VCaP (cell line): ENCODE data around the gene ANKRD2.

Source experiments
- H3K27ac ChIP-seq: fragments of 450-650 bp; 2 replicates; pipeline ENCODE4 v1.5.1; 2017
- TF ChIP-seq, protein P1 (sequence below): fragments of 450-650 bp; conservative IDR thresholded peaks from 2 replicates; pipeline ENCODE4 v1.5.1; 2017; ENCODE audit warnings: mild to moderate bottlenecking, moderate library complexity

The ANKRD2 gene

DNA sequence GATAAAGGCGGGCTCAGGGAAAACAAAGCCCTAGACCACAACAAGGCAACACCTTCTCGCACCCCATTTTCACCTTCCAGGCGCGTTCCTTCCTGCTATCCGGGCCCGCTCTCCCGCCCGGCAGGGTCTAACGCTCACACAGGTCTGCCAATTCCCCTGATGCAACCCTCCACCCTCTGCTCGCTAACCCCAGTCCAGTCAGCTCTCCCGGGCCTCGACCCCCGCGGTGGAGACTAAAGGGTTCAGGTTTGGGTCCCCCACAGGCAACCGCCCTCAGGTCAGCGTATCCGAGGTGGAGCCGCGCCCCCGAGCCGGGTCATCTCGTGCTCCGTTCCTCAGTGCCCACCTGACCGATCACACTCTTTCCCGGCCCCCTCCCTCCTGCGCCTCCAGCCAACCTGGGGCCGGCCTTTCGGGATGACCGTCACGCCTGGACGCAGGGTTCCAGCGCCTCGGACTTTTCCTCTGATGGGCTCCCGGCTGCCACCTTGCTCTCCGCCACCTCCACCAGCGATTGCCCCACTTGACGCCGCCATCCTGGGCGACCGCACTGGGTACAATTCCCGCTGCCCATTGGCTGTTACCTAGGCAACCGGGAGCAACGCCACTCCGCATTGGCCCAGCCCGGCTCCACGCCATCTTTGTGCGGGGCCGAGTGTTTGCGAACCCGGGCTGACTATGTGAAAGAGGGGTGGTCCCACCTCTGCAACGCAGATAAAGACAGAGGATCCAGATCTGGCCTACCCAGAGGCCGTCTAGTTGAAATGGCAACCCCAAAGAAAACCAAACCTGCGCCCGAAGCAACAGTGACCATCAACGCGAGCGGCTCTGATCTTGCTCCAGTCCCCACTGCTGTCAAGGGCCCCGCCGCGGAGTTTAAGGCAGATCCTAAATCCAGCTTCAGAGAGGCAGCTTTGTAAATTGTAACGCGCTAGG, 60.6 kb downstream of the ANKRD2 start, which contains the start of gene MORN4:
TSS of gene MORN4 (minus strand) at position 552 of the 936 bp plus-strand sequence. CDS start 13,847 bp downstream, outside the sequence.
- peak within 1 kb of the TSS; percentile 73 for H3K27ac ChIP-seq
- TF ChIP-seq, protein P1, sequence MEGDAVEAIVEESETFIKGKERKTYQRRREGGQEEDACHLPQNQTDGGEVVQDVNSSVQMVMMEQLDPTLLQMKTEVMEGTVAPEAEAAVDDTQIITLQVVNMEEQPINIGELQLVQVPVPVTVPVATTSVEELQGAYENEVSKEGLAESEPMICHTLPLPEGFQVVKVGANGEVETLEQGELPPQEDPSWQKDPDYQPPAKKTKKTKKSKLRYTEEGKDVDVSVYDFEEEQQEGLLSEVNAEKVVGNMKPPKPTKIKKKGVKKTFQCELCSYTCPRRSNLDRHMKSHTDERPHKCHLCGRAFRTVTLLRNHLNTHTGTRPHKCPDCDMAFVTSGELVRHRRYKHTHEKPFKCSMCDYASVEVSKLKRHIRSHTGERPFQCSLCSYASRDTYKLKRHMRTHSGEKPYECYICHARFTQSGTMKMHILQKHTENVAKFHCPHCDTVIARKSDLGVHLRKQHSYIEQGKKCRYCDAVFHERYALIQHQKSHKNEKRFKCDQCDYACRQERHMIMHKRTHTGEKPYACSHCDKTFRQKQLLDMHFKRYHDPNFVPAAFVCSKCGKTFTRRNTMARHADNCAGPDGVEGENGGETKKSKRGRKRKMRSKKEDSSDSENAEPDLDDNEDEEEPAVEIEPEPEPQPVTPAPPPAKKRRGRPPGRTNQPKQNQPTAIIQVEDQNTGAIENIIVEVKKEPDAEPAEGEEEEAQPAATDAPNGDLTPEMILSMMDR: no peak
